ENCODE measurements around the gene RITA1.
A peak's percentile ranks its signal among the peaks of the same experiment; 100 is the strongest.

The RITA1 gene

DNA sequence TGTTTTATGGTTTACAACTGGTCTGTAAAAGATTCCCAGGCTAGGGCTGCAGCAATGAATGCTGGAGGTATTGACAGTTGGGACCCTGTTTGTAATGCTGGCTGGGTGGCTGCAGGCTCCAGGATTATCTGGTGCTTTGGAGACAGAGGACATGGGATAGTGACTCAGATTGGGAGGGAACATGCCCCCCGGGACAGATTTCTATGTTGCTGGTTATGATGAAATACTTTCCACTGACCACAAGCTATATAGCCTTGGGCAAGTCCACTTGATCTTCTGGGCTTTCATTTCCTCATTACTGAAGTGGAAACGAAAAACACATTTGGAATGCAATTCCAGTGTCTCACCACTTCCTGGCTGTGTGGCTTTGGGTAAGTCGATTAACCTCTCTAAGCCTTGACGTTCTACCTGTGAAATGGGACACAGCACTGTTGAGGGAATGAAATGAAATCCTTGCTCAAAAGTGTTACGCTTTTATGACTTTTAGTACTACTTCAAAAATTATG is 29.4 kb downstream of the RITA1 start:
- H4K20me1 ChIP-seq (ENCODE audit: insufficient read depth, low read length): no peaks in the 10 kb centered on the region
- H2AFZ ChIP-seq (ENCODE audit: low read length): no peak overlapping the region
- H3K4me1 ChIP-seq (ENCODE audit: insufficient read depth, low read length, severe bottlenecking): peaks cover 95% of the 10 kb centered on the region
- H3K9me2 ChIP-seq (ENCODE audit: low read depth, low read length): no peaks in the 10 kb centered on the region
- H3K36me3 ChIP-seq (ENCODE audit: insufficient read depth, low read length): peaks cover 27% of the 10 kb centered on the region; the same call in 1 of the 2 replicates
- 0 out of 2 replicates have a peak, but pooled peaks cover 13% of the 10 kb centered on the region for H3F3A ChIP-seq (ENCODE audit: insufficient read depth, low read length)
- peak overlapping the region; percentile 63 for H3K4me2 ChIP-seq (ENCODE audit: low read length)
- peak overlapping the region; percentile 95 for H3K27ac ChIP-seq (ENCODE audit: low read depth, low read length, poor library complexity, severe bottlenecking)
- peak overlapping the region; percentile 49; the same call in 1 of the 2 replicates for H3K9ac ChIP-seq (ENCODE audit: low read length)
- no peaks in the 10 kb centered on the region for H3K27me3 ChIP-seq (ENCODE audit: insufficient read depth, low read length)
- no peaks in the 10 kb centered on the region for H3K9me3 ChIP-seq (ENCODE audit: low read length)
- peak overlapping the region; percentile 30 for H3K4me3 ChIP-seq (ENCODE audit: low read depth, low read length, poor library complexity, severe bottlenecking)
- TF ChIP-seq EZH2 (IDR thresholded peaks at IDR 0.05; ENCODE audit: borderline replicate concordance, low read length): no peak
- TF ChIP-seq, protein P1, sequence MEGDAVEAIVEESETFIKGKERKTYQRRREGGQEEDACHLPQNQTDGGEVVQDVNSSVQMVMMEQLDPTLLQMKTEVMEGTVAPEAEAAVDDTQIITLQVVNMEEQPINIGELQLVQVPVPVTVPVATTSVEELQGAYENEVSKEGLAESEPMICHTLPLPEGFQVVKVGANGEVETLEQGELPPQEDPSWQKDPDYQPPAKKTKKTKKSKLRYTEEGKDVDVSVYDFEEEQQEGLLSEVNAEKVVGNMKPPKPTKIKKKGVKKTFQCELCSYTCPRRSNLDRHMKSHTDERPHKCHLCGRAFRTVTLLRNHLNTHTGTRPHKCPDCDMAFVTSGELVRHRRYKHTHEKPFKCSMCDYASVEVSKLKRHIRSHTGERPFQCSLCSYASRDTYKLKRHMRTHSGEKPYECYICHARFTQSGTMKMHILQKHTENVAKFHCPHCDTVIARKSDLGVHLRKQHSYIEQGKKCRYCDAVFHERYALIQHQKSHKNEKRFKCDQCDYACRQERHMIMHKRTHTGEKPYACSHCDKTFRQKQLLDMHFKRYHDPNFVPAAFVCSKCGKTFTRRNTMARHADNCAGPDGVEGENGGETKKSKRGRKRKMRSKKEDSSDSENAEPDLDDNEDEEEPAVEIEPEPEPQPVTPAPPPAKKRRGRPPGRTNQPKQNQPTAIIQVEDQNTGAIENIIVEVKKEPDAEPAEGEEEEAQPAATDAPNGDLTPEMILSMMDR (IDR thresholded peaks at IDR 0.05; ENCODE audit: low read length): no peak
- peaks cover 13% of the 10 kb centered on the region for H3K79me2 ChIP-seq (ENCODE audit: insufficient read depth, low read length)

DNA sequence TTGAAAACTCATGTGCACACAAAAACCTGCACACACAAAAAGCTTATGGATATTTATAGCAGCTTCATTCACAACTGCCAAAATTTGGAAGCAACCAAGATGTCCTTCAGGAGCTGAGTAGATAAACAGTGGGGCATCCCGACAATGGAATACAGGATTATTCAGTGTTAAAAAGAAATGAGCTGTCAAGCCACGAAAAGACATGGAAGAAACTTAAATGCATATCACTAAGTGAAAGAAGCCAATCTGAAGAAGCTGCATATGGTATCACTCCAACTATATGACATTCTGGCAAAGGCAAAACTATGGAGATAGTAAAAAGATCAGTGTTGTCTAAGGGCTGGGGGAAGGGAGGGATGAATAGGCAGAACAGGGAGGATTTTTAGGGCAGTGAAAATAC is 30.5 kb downstream of the RITA1 start:
- 0 out of 2 replicates have a peak, but pooled peaks cover 10% of the 10 kb centered on the region for H3F3A ChIP-seq (ENCODE audit: insufficient read depth, low read length)

GRCh38 chr12:113220593-113221180 is 35.2 kb downstream of the RITA1 start:
- Histone ChIP-seq H2AFZ (ENCODE audit: low read length) (no peak overlapping the region), H3K36me3 (ENCODE audit: insufficient read depth, low read length) (peaks cover 4% of the 10 kb centered on the region; the same call in 1 of the 2 replicates), H3K4me3 (ENCODE audit: low read depth, low read length, poor library complexity, severe bottlenecking) (peak overlapping the region; percentile 70), H3K9me3 (ENCODE audit: low read length) (no peaks in the 10 kb centered on the region), H3K4me1 (ENCODE audit: insufficient read depth, low read length, severe bottlenecking) (peaks cover 66% of the 10 kb centered on the region), H3K9me2 (ENCODE audit: low read depth, low read length) (no peaks in the 10 kb centered on the region), H3K79me2 (ENCODE audit: insufficient read depth, low read length) (peaks cover 30% of the 10 kb centered on the region), H3K9ac (ENCODE audit: low read length) (peak overlapping the region; percentile 71), H4K20me1 (ENCODE audit: insufficient read depth, low read length) (no peaks in the 10 kb centered on the region), H3K27me3 (ENCODE audit: insufficient read depth, low read length) (no peaks in the 10 kb centered on the region), H3F3A (ENCODE audit: insufficient read depth, low read length) (0 out of 2 replicates have a peak, but pooled peaks cover 10% of the 10 kb centered on the region), H3K27ac (ENCODE audit: low read depth, low read length, poor library complexity, severe bottlenecking) (peak overlapping the region; percentile 95), H3K4me2 (ENCODE audit: low read length) (peak overlapping the region; percentile 86)
- no peak for TF ChIP-seq EZH2 (IDR thresholded peaks at IDR 0.05; ENCODE audit: borderline replicate concordance, low read length)
- TF ChIP-seq, protein P1 (IDR thresholded peaks at IDR 0.05; ENCODE audit: low read length): no peak

More for the DNA sequence above, 30.5 kb downstream of the RITA1 start:
- TF ChIP-seq EZH2 (IDR thresholded peaks at IDR 0.05; ENCODE audit: borderline replicate concordance, low read length): no peak
- TF ChIP-seq, protein P1 (IDR thresholded peaks at IDR 0.05; ENCODE audit: low read length): no peak
- no peaks in the 10 kb centered on the region for H3K9me3 ChIP-seq (ENCODE audit: low read length)
- H3K9me2 ChIP-seq (ENCODE audit: low read depth, low read length): no peaks in the 10 kb centered on the region
- peak overlapping the region; percentile 63 for H3K4me2 ChIP-seq (ENCODE audit: low read length)
- peaks cover 21% of the 10 kb centered on the region; the same call in 1 of the 2 replicates for H3K36me3 ChIP-seq (ENCODE audit: insufficient read depth, low read length)
- H3K79me2 ChIP-seq (ENCODE audit: insufficient read depth, low read length): peaks cover 10% of the 10 kb centered on the region
- H4K20me1 ChIP-seq (ENCODE audit: insufficient read depth, low read length): no peaks in the 10 kb centered on the region
- H3K9ac ChIP-seq (ENCODE audit: low read length): peak overlapping the region; percentile 49
- H3K4me1 ChIP-seq (ENCODE audit: insufficient read depth, low read length, severe bottlenecking): peaks cover 88% of the 10 kb centered on the region
- peak overlapping the region; percentile 95 for H3K27ac ChIP-seq (ENCODE audit: low read depth, low read length, poor library complexity, severe bottlenecking)
- peak overlapping the region; percentile 30 for H3K4me3 ChIP-seq (ENCODE audit: low read depth, low read length, poor library complexity, severe bottlenecking)
- H2AFZ ChIP-seq (ENCODE audit: low read length): no peak overlapping the region
- no peaks in the 10 kb centered on the region for H3K27me3 ChIP-seq (ENCODE audit: insufficient read depth, low read length)

All from OCI-LY1 (cell line).